Activated CD8-positive, alpha-beta memory T cell treated with anti-CD3 and anti-CD28 coated beads, Interleukin-2, amount 50 U/mL, for 1 hour (primary cell): ENCODE measurements around the gene AMN.

ENCODE experiments used
- DNase-seq: peaks from one replicate; pipeline ENCODE4 v3.0.0-alpha.2; 2020; ENCODE audit errors: extremely low read depth

The AMN gene

GRCh38 chr14:102943979-102944378, 21.5 kb downstream of the AMN start:
- no peak for DNase-seq

- DNase-seq = no peak
Measured at GRCh38 chr14:102944448-102945330, 22.2 kb downstream of the AMN start.

GRCh38 chr14:102945346-102946130, 23.1 kb downstream of the AMN start:
- DNase-seq = no peak

GRCh38 chr14:102947321-102948103, 25.0 kb downstream of the AMN start:
- DNase-seq = no peak

DNA sequence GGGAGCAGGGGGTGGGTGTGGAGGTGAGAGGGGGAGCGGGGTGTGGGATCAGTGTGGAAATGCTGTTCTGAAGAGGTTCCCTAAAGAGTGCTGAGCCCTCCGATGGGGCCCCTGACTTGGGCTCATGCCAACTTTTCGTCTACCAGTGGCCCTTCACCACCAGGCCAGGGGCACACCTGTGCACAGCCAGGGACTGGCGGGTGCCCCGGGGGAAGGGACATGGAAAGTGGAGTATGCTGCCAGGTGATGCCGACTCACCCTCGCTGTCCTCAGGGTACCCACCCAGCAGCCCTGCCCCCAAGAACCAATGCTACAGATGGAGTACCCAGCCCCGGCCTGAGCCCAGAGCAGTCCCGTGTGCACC, 26.2 kb downstream of the AMN start:
- no peak for DNase-seq

GRCh38 chr14:102949062-102949800, 26.8 kb downstream of the AMN start:
- DNase-seq = no peak

DNA sequence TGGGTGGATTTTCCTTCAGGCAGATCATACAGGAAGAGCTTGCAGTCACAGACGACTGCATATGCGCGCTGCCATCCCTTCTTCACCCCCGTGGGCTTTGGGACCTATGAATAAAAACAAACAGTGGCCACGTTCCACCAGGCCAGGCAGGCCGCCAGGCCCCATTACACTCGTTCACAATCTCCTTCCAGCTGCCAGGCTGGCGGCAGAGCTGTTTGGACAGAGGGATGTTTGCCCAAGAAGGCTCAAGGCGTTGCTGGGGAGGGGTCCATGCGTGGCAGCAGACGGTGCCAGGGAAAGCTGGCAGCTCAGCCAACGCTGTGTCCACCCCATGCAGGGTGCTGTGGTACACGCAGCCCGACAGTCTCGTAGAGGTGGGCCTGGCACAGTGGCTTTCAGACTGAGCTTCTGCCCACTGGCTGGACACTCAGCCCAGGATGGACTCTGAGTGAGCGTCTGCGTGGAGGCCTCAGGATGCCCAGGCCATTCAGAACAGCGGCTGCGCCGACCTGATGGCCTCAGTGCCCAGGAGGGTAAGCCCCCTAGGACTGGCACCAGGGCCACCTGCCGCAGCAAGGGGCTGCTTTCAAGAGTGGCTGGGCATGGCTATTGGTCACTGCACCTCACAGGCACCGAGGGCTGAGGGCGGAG, 27.5 kb downstream of the AMN start:
- DNase-seq = no peak

DNA sequence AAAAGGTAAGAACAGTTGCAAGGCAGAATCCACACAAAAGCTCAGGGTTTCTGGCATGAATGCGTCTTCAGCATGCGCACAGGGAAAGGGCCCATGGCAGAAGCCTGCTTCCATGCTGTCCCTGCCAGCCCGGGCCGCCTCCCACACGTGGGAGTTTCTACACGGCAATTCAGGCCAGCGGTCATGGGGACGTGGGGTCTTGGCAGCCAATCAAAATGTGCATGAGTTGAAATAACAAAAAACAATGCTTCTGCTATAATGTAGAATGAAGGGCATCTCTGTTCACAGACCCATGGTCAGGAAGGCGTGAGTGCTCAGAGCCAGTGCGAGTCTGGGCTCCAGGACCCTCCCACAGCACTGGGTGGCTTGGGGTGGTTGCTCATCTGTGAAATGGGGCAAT, 28.6 kb downstream of the AMN start:
- no peak for DNase-seq

- DNase-seq = no peak
Measured at GRCh38 chr14:102951799-102952198, 29.3 kb downstream of the AMN start.

- no peak for DNase-seq
Measured at GRCh38 chr14:102952276-102952675, 29.8 kb downstream of the AMN start.

DNA sequence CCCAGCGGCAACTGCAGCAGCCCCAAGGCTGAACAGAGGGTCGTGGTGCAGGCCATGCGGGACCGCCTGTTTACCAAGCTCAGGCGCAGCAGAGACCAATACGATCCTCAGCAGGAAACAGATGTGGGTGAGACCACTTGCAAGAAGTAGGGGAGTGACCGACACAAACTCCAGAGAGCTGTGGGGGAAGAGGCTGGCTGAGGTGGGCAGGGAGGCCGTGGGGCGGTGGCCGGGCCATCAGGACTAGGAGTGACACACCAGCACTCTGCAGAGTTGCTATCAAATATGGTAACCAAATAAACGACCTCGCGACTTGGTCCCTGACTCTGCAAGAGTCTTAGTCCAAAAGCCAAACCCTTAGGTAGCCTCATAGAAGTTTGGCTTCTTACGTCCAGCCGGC, 30.6 kb downstream of the AMN start:
- DNase-seq = no peak

DNA sequence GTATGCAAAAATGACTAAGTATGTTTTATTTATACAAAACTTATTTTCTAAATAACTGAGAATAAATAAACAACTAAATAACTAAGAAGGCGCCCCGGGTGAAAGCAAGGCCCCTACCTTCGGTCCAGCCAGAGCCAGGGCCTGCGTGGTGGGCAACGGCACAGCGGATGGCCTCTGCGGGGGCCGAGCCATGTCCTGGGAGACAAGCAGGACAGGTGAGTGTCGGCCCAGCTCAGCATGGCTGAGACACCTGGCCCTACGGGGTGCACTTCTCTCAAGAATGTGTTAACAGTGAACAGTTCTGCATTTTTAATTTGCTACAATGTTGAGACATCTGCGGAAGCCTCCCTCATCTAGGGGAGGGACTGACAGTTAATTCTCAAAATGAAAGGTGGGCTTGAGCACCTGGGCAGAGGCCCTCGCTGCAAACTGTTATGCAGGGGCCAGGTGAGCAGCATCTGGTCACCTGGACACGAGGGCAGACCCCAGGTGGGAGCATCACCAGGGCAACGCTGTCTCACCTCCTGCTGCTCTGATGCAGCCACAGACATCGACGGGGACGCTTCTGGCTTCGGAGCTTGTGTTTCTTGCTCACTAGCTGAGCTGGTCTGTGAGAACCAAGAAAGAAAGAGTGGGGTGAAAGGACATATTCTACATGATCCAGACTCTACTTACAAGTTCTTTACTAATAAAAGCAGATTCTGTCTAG, 31.8 kb downstream of the AMN start:
- DNase-seq = no peak

GRCh38 chr14:102955636-102956408, 33.4 kb downstream of the AMN start:
- no peak for DNase-seq

GRCh38 chr14:102957222-102957621, 34.8 kb downstream of the AMN start:
- no peak for DNase-seq

DNA sequence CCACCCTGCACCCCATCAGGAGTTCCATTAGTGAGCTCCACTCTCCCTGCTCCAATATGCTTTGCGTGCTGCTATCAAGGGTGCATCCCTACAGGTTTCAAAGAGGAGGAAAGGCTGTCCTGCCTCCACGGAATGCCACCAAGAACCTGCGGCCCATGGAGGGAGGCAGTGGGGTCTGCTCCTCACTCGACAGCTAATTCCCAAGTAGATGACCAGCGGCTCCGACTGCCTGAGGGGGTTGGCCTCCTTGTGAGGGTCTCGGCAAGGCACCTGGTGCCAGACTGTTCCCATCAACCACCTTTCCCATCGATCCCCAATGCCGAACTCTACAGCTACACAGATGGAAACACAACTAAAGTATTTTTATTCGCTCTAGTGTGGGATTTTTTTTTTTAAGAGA, 36.0 kb downstream of the AMN start:
- DNase-seq = no peak

- no peak for DNase-seq
Measured at GRCh38 chr14:102962111-102962627, 39.7 kb downstream of the AMN start.

GRCh38 chr14:102964152-102964730, 41.8 kb downstream of the AMN start:
- DNase-seq = no peak

DNA sequence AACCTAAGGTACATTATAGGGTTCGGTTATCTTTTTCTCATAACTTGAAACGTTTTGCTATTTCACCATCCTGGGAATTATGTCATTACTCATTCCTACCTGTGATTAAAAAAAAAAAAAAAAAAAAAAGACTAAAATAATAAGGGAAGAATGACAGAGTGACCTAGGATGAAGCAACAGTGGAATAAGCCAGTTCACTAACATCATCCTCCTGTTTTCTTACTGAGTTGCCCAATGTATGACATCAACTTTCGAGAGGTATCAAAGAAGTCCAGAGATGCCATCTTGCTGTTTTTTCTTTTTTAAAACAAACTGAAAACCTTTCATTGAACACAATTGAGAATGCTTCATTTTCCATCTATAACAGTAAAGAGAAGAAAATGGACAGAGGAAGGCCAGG, 42.8 kb downstream of the AMN start:
- DNase-seq = no peak
